Natural killer cell (primary cell): ENCODE data around the gene LAMC2. TPM values are rescaled to one million over a fixed set of nuclear protein-coding genes. Genes with fewer than 3 reads are reported as not detected.

Source experiments
- ATAC-seq, 3 donors: fragments of 150-1000 bp in 2 of 3; fragments of 200-7000 bp in 1 of 3; cut with Tn5 transposase; 1 replicate in 1 of 3; 2 replicates in 2 of 3; pipeline ENCODE4 v1.10.0; 2021; ENCODE audit warnings: mild to moderate bottlenecking in 2 of 3, moderate library complexity in 2 of 3
- DNase-seq, 2 donors: peaks; one replicate each; pipeline versions ENCODE4 v3.0.0 to v3.0.0-alpha.2; 2013 to 2021; ENCODE audit warnings: mixed read lengths in 1 of 2
- H3K27ac ChIP-seq: one replicate; pipeline ENCODE4 v1.5.1; 2013; ENCODE audit warnings: mild to moderate bottlenecking, low read length
- H3K27me3 ChIP-seq: one replicate; pipeline ENCODE4 v1.6.1; 2013; ENCODE audit warnings: low read length; ENCODE audit not compliant: control insufficient read depth, insufficient read depth
- H3K36me3 ChIP-seq: one replicate; pipeline ENCODE4 v1.6.1; 2013; ENCODE audit warnings: low read length; ENCODE audit not compliant: control insufficient read depth, insufficient read depth
- H3K4me1 ChIP-seq: one replicate; pipeline ENCODE4 v1.6.1; 2013; ENCODE audit warnings: low read length; ENCODE audit not compliant: control insufficient read depth, insufficient read depth
- H3K4me3 ChIP-seq: one replicate; pipeline ENCODE4 v1.5.1; 2013; ENCODE audit warnings: low read length
- H3K9me3 ChIP-seq: one replicate; pipeline ENCODE4 v1.6.1; 2013; ENCODE audit warnings: low read length; ENCODE audit not compliant: control insufficient read depth, insufficient read depth
- H3K27ac Mint-ChIP-seq, 2 donors: one replicate each; pipeline ENCODE4 v1.8.0; 2022; ENCODE audit warnings: mild to moderate bottlenecking in 2 of 2, mixed read lengths in 2 of 2, moderate library complexity in 1 of 2
- H3K27me3 Mint-ChIP-seq, 2 donors: one replicate each; pipeline ENCODE4 v1.8.0; 2022; ENCODE audit warnings: low read depth in 2 of 2, mixed read lengths in 2 of 2
- H3K36me3 Mint-ChIP-seq: one replicate; pipeline ENCODE4 v1.8.0; 2022; ENCODE audit warnings: mixed read lengths
- H3K4me1 Mint-ChIP-seq, 2 donors: one replicate each; pipeline ENCODE4 v1.8.0; 2022; ENCODE audit warnings: mixed read lengths in 2 of 2
- H3K4me3 Mint-ChIP-seq: one replicate; pipeline ENCODE4 v1.8.0; 2022; ENCODE audit warnings: mild to moderate bottlenecking, moderate library complexity, mixed read lengths
- H3K9me3 Mint-ChIP-seq, 2 donors: one replicate each; pipeline ENCODE4 v1.8.0; 2022; ENCODE audit warnings: mixed read lengths in 2 of 2
- CTCF ChIP-seq: fragments of 200-600 bp; IDR thresholded peaks from one replicate; pipeline ENCODE4 v1.8.0; 2022; ENCODE audit warnings: antibody characterized with exemption
- WGBS: methylation state at CpG from one replicate; pipeline ENCODE4 v1.1.7; 2013; ENCODE audit warnings: missing lambda C conversion rate; ENCODE audit not compliant: insufficient coverage; 5-methylcytosine and 5-hydroxymethylcytosine counted together
- intact Hi-C: fragments of 100-400 bp; cut with micrococcal nuclease; formaldehyde crosslinking; loops from one replicate; pipeline ENCODE4 v1.14.2; 2022
- total RNA-seq, 4 donors: library from RNA; stranded (reverse); fragments of 120-200 nt in 1 of 4; gene quantifications; one replicate each; pipeline versions ENCODE4 v1.2.3 to v1.2.4, GENCODE V29; 2013 to 2022

Gene LAMC2
- total RNA-seq, 3 donors from 2014 or later (not counting 1 experiment from before 2014, with no cell fraction given): not detected

DNA sequence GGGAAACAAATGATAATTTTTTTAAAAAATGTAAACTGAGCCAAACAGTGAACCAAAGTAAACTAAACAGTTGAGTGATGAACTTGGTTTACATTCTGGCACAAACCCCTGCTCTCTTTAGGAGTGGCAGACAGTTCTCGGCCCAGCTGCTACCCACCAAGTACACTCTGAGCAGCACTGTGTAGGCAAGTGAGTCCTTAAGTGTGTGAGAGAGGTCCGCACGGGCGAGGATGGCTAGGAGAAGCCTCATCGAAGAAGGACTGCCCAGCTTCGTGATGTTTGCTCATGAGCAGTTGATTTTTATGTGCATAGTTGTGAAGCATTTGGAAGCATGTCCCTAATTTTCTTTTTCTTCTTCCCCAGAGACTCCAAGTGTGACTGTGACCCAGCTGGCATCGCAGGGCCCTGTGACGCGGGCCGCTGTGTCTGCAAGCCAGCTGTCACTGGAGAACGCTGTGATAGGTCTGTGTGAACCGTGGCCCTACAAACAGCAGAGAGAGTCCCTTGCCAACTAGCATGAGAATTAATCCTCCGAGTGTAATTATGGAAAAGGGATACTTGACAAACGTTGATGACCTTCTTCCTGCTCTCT, 32.1 kb downstream of the LAMC2 start:
- H3K36me3 ChIP-seq: no peaks in the 10 kb centered on the region
- H3K27ac Mint-ChIP-seq: no peak overlapping the region
- no peak overlapping the region for H3K4me3 ChIP-seq
- WGBS: 87% methylated on average over 14 of the region's 14 CpGs
- ATAC-seq (no peak), DNase-seq (no peak)
- H3K4me1 Mint-ChIP-seq: no peaks in the 10 kb centered on the region
- H3K9me3 ChIP-seq: no peaks in the 10 kb centered on the region
- H3K27ac ChIP-seq: no peak overlapping the region
- H3K27me3 Mint-ChIP-seq: peaks cover 10 to 15% of the 10 kb centered on the region in 2 donors
- no peak overlapping the region for H3K4me3 Mint-ChIP-seq
- no peaks in the 10 kb centered on the region for H3K36me3 Mint-ChIP-seq
- intact Hi-C loops: no loop called here
- H3K27me3 ChIP-seq: no peaks in the 10 kb centered on the region
- no peaks in the 10 kb centered on the region for H3K9me3 Mint-ChIP-seq
- TF ChIP-seq CTCF: no peak
- H3K4me1 ChIP-seq: peaks cover 3% of the 10 kb centered on the region

- no peak overlapping the region for H3K27ac ChIP-seq
- H3K4me3 ChIP-seq: no peak overlapping the region
- peaks cover 3% of the 10 kb centered on the region for H3K4me1 ChIP-seq
- WGBS: 4% methylated on average over 5 of the region's 5 CpGs
- no peak for TF ChIP-seq CTCF
- Mint-ChIP-seq H3K4me3 (no peak overlapping the region), H3K27me3 (peaks cover 7 to 15% of the 10 kb centered on the region in 2 donors), H3K4me1 (no peaks in the 10 kb centered on the region), H3K9me3 (no peaks in the 10 kb centered on the region), H3K36me3 (no peaks in the 10 kb centered on the region), H3K27ac (no peak overlapping the region)
- no peaks in the 10 kb centered on the region for H3K27me3 ChIP-seq
- intact Hi-C loops: no loop called here
- ATAC-seq: peak in 1 of 3 donors; percentile 20
- no peaks in the 10 kb centered on the region for H3K36me3 ChIP-seq
- H3K9me3 ChIP-seq: no peaks in the 10 kb centered on the region
- DNase-seq: peak in 1 of 2 donors; percentile 83
These were observed 33.0 kb downstream of the LAMC2 start for GRCh38 chr1:183218971-183219615.

DNA sequence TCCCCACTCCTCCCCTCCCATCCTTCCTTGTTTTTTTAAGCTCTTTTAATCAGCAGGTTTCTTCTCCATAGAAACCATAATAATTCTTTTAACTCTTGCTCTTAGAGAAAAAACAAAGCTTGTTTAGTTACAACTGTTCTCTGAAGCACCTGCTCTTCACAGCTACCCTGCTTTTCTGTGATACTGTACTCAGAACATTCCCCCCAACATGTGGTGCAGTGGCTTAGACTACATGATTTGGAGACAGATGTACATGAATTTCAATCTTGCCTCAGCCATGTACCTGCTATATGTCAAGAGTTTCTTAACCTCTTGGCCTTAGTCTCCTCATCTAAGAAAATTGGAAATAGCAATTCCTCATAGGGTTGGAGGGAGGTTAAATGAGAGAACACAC, 33.5 kb downstream of the LAMC2 start:
- Mint-ChIP-seq H3K27me3 (peaks cover 1 to 11% of the 10 kb centered on the region in 2 donors), H3K4me3 (no peak overlapping the region), H3K36me3 (no peaks in the 10 kb centered on the region), H3K27ac (no peak overlapping the region), H3K4me1 (no peaks in the 10 kb centered on the region), H3K9me3 (no peaks in the 10 kb centered on the region)
- H3K4me1 ChIP-seq: peaks cover 3% of the 10 kb centered on the region
- intact Hi-C loops: no loop called here
- H3K27me3 ChIP-seq: no peaks in the 10 kb centered on the region
- no peak for DNase-seq
- no peaks in the 10 kb centered on the region for H3K9me3 ChIP-seq
- no peaks in the 10 kb centered on the region for H3K36me3 ChIP-seq
- no peak overlapping the region for H3K27ac ChIP-seq
- TF ChIP-seq CTCF: no peak
- no peak overlapping the region for H3K4me3 ChIP-seq
- no peak for ATAC-seq

- Mint-ChIP-seq H3K36me3 (no peaks in the 10 kb centered on the region), H3K27ac (no peak overlapping the region), H3K27me3 (peaks cover 7 to 10% of the 10 kb centered on the region in 2 donors), H3K9me3 (no peaks in the 10 kb centered on the region), H3K4me1 (no peaks in the 10 kb centered on the region), H3K4me3 (no peak overlapping the region)
- H3K27me3 ChIP-seq: no peaks in the 10 kb centered on the region
- H3K4me1 ChIP-seq: peaks cover 3% of the 10 kb centered on the region
- ATAC-seq: no peak
- no peak overlapping the region for H3K4me3 ChIP-seq
- no peaks in the 10 kb centered on the region for H3K36me3 ChIP-seq
- no peaks in the 10 kb centered on the region for H3K9me3 ChIP-seq
- H3K27ac ChIP-seq: no peak overlapping the region
- DNase-seq: no peak
- intact Hi-C loops: no loop called here
- 85% methylated on average over 3 of the region's 3 CpGs for WGBS
- no peak for TF ChIP-seq CTCF
These were observed 36.8 kb downstream of the LAMC2 start for GRCh38 chr1:183222909-183223308.
